GM12874 (cell line): ENCODE measurements around the gene FMN1.

Experiments
- CTCF ChIP-seq: IDR thresholded peaks from 2 replicates; pipeline ENCODE4 v1.5.1; 2011; ENCODE audit warnings: low read depth, mild to moderate bottlenecking, control low read depth, low read length, moderate library complexity; ENCODE audit not compliant: insufficient read depth

Gene FMN1

GRCh38 chr15:32825219-32825618, 369.3 kb downstream of the FMN1 start:
- no peak for TF ChIP-seq CTCF

GRCh38 chr15:32824777-32825176, 369.7 kb downstream of the FMN1 start:
- no peak for TF ChIP-seq CTCF

GRCh38 chr15:32823750-32824149, 370.8 kb downstream of the FMN1 start:
- no peak for TF ChIP-seq CTCF

- no peak for TF ChIP-seq CTCF
Measured at GRCh38 chr15:32822739-32823138, 371.8 kb downstream of the FMN1 start.

- TF ChIP-seq CTCF = no peak
Measured at GRCh38 chr15:32819448-32819847, 375.1 kb downstream of the FMN1 start.

- no peak for TF ChIP-seq CTCF
Measured at GRCh38 chr15:32818758-32819447, 375.6 kb downstream of the FMN1 start.

GRCh38 chr15:32817577-32817976, 376.9 kb downstream of the FMN1 start:
- no peak for TF ChIP-seq CTCF
